Activated CD4-positive, alpha-beta T cell treated with anti-CD3 and anti-CD28 coated beads, Interleukin-10, Interleukin-2, amounts not matched to agents 100 ng/mL and 50 ng/mL, durations not matched to agents 16 hours and 8 hours (primary cell): Measurements from ENCODE around the gene KCNMA1.
"Not testable (repeated sequence)": the region's sequence is repeated elsewhere in the genome, so short reads cannot be mapped to it uniquely, and the experiment has no call there.

Source experiments
- DNase-seq: peaks from one replicate; pipeline ENCODE4 v3.0.0-alpha.2; 2020

The KCNMA1 gene

GRCh38 chr10:77578583-77579227 is 58.9 kb downstream of the KCNMA1 start:
- DNase-seq = no peak

- no peak for DNase-seq
Measured at GRCh38 chr10:77577666-77578229, 59.9 kb downstream of the KCNMA1 start.

- no peak for DNase-seq
Measured at GRCh38 chr10:77576444-77577032, 61.1 kb downstream of the KCNMA1 start.

- no peak for DNase-seq
Measured at GRCh38 chr10:77576007-77576367, 61.6 kb downstream of the KCNMA1 start.

GRCh38 chr10:77575271-77576006 is 62.2 kb downstream of the KCNMA1 start:
- no peak for DNase-seq

GRCh38 chr10:77574438-77574837 is 63.2 kb downstream of the KCNMA1 start:
- no peak for DNase-seq

- DNase-seq = not testable (repeated sequence)
Measured at GRCh38 chr10:77572520-77572919, 65.1 kb downstream of the KCNMA1 start.

GRCh38 chr10:77571490-77571889 is 66.1 kb downstream of the KCNMA1 start:
- DNase-seq = no peak

- no peak for DNase-seq
Measured at GRCh38 chr10:77566914-77567566, 70.6 kb downstream of the KCNMA1 start.

- no peak for DNase-seq
Measured at GRCh38 chr10:77566236-77566635, 71.4 kb downstream of the KCNMA1 start.

GRCh38 chr10:77565590-77566023 is 72.0 kb downstream of the KCNMA1 start:
- DNase-seq = no peak

- DNase-seq = no peak
Measured at GRCh38 chr10:77564731-77565589, 72.6 kb downstream of the KCNMA1 start.

GRCh38 chr10:77563638-77564270 is 73.9 kb downstream of the KCNMA1 start:
- no peak for DNase-seq

GRCh38 chr10:77562742-77563141 is 74.9 kb downstream of the KCNMA1 start:
- no peak for DNase-seq

- DNase-seq = no peak
Measured at GRCh38 chr10:77561991-77562390, 75.6 kb downstream of the KCNMA1 start.

GRCh38 chr10:77560471-77560870 is 77.1 kb downstream of the KCNMA1 start:
- no peak for DNase-seq

GRCh38 chr10:77560052-77560451 is 77.6 kb downstream of the KCNMA1 start:
- DNase-seq = no peak

GRCh38 chr10:77556990-77557601 is 80.5 kb downstream of the KCNMA1 start:
- no peak for DNase-seq

GRCh38 chr10:77555591-77556212 is 81.9 kb downstream of the KCNMA1 start:
- DNase-seq = no peak

- DNase-seq = peak; percentile 43
Measured at GRCh38 chr10:77554996-77555397, 82.6 kb downstream of the KCNMA1 start.

GRCh38 chr10:77553966-77554365 is 83.6 kb downstream of the KCNMA1 start:
- DNase-seq = no peak
